GM11168 (cell line): Measurements from ENCODE around the gene PALD1.
"Not testable (repeated sequence)": the region's sequence is repeated elsewhere in the genome, so short reads cannot be mapped to it uniquely, and the experiment has no call there.

Experiments used
- in situ Hi-C: fragments of 300-500 bp; cut with MboI; formaldehyde crosslinking; loops from one replicate; pipeline ENCODE4 v1.12.0; 2022; ENCODE audit warnings: low sequenced_read_pairs; ENCODE audit not compliant: unreplicated experiment

PALD1 gene

DNA sequence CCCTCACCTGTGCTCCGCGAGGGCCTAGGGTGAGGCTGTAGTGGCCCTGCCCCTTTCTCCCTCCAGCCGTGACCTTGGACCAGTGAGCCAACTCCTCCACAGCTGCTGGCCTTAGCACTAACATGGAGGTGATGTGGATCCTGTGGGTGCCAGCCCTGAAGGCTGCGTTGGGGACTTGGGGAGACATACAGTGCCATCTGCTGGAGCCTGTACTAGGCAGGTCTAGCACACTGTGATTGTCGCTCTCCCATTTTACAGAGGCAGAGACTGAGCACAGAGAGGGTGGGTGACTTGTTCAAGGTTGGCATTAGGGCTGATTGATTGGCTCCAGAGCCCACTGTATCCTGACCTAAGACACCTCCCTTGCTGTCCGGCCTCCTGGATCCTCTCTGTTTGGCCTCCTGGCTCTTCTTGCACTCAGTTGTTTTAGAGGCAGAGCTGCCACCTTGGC lies 86.4 kb downstream of the PALD1 start:
- in situ Hi-C loops = no loop called here

DNA sequence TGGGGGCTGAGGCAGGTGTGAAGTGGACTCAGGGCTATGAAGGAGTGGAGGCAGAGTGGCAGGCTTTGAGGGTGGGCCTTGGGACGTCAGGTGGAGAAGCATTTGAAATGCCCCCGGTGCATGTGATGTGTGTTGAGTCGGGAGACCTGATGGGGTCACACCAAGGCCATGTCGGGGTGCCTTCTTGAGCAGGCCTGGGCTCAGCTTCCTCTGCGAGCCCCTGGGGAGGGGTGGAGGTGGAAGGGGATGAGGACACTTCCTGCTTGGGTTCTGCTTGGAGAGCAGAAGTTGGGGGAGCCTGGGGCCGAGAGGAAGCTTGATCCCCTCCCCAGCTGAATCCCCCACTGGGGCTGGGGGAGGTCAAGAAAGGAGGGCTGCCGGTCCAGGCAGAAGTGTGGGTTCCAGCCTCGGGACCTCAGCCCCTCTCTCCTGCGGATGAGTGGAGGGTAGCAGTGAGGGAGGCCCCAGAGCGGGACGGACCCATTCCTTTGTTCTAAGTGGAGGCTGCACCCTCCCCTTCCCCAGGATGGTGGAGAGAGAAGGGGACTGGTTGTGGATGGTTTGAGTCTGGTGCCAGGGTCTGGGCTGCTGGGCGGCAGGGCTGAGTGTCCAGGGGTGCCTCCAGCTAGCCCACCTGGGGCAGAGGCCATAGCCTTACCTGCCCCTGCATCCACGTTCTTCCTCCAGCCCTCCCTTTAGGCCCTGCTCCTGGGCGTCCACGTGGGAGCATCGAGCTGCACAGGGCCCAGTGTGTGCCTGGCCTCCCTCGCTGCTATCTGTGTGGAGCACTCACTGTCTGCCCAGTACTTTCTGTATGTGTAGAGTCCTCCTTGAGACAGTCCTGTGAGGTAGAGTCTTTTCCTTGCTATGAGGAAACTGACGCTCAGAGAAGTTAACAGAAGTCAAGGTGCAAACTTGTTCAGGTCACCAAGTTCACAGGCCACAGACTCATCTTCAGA lies 87.3 kb downstream of the PALD1 start:
- in situ Hi-C loops = no loop called here

DNA sequence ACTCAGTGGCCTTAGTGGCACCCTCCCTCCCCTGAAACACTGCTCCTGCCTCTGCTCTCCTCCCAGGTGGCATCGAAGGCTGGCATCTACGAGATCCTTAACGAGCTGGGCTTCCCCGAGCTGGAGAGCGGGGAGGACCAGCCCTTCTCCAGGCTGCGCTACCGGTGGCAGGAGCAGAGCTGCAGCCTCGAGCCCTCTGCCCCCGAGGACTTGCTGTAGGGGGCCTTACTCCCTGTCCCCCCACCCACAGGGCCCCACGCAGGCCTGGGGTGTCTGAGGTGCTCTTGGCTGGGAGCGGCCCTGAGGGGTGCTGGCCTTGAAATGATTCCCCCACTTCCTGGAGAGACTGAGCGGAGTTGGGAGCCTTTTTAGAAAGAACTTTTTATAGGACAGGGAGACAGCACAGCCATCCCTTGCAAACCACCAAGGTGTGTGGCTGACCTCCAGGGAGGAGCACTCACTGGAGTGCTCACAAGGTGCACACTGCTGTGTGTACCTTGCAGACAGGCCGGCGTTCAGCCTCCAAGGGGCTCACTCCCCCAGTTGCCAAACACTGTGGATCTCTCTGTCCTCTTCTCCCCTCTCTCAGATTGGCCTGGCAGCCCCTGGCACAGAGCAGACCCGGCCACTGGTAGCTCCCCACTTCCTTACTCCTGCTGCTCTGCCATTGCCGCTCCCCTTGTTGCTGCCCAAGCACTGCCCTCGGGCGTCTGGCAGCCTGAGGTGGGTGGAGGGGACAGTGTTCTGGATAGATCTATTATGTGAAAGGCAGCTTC lies 88.1 kb downstream of the PALD1 start:
- in situ Hi-C loops = no loop called here

DNA sequence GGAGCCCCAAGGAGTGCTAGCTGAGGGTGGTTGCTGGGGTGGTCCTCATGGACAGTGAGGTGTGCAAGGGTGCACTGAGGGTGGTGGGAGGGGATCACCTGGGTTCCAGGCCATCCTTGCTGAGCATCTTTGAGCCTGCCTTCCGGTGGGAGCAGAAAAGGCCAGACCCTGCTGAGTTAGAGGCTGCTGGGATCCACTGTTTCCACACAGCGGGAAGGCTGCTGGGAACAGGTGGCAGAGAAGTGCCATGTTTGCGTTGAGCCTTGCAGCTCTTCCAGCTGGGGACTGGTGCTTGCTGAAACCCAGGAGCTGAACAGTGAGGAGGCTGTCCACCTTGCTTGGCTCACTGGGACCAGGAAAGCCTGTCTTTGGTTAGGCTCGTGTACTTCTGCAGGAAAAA lies 89.0 kb downstream of the PALD1 start:
- in situ Hi-C loops = no loop called here

DNA sequence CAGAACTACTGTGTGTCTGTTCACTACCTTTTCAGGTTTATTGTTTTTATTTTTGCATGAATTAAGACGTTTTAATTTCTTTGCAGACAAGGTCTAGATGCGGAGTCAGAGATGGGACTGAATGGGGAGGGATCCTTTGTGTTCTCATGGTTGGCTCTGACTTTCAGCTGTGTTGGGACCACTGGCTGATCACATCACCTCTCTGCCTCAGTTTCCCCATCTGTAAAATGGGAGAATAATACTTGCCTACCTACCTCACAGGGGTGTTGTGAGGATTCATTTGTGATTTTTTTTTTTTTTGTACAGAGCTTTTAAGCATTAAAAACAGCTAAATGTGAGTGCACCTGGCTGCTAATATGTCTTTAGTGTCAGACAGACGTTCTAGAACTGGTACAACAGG lies 89.5 kb downstream of the PALD1 start:
- in situ Hi-C loops = no loop called here

DNA sequence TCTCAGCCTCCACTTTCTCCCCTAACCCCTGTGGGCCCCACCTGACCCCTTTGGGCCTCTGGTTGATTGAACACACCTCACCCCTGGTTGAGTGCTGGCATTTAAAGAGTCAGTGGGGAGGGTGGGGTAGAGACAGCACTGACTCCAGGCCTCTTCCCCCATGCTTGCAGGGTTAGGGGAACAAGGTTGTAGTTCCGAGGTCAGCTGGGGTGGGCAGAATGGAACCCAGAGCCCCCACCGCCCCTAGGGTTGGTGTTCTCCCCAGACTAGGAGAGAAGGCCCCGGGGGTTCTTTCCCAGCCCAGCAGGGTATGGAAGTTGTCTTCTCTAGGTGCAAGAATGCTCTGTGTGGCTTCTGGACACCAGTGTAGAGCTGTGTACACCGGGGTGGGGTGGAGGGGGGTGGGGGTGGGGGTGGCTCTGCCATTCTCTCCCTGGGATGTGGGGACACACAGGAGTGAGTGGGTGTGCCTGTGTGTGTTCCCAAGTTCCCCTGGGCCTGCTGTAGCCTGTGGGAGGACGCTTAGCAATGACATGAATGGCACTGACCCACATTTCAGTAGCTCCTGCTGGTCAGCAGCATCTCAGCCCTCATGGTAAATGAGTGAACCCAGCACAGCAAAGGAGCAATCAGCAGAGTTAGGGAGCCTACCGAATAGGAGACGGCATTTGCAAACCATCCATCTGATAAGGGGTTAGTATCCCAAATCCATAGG lies 90.4 kb downstream of the PALD1 start:
- in situ Hi-C loops = no loop called here

DNA sequence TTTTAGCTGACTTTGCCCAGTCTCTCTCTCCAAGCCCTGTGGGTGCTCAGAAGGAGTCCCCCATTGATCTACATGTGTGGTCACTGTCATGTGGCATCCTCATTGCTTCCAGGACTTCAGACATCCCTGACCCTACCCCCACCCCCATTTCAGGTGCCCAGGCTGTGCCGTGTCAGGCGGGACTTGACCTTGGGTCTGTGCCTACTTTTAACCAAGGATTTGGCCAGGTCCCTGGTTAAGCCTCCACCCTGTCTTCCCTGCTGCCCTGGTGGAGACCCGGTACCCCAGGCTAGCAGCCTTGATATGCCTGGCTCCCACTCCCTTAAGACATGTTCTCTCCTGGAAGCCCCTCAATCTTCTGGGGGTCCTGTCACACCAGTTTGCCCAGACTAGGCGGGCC lies 92.7 kb downstream of the PALD1 start:
- in situ Hi-C loops = no loop called here

DNA sequence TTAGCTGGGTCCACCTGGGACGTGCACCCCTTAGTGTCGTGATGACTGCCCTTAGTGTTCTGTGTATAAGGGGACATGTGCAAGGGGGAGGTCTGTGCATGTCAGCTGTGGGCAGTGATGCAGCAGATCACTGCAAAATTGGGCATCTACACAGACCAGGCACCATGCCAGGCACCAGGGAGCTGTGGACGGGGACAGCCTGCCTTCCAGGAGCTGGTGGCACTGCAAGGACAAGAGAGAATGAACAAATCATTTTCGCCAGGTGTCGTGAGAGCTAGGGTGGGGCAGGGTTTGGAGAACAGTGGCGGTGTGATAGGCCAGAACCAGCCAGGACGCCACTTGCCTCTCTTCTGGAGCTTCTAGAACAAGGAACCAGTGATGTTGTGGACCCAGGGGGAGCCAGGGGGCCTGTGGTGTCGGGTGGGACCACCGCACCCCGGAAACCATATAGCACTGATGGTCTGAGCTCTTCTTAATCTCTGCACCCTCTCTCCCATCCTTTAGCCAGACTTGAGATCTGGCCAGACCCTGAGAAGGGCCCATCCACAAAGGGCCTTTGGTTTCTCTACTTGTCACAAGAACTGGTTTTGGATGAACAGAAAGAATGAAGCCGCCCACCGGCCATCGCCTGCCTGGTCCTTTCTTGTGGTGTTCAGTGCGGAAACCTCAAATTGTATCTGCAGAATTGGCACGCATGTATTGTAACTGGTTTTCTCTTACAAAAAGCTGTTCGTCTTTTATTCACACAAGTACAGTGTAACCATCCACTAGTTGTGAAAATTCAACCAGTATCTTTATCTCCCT lies 93.3 kb downstream of the PALD1 start:
- in situ Hi-C loops = no loop called here

DNA sequence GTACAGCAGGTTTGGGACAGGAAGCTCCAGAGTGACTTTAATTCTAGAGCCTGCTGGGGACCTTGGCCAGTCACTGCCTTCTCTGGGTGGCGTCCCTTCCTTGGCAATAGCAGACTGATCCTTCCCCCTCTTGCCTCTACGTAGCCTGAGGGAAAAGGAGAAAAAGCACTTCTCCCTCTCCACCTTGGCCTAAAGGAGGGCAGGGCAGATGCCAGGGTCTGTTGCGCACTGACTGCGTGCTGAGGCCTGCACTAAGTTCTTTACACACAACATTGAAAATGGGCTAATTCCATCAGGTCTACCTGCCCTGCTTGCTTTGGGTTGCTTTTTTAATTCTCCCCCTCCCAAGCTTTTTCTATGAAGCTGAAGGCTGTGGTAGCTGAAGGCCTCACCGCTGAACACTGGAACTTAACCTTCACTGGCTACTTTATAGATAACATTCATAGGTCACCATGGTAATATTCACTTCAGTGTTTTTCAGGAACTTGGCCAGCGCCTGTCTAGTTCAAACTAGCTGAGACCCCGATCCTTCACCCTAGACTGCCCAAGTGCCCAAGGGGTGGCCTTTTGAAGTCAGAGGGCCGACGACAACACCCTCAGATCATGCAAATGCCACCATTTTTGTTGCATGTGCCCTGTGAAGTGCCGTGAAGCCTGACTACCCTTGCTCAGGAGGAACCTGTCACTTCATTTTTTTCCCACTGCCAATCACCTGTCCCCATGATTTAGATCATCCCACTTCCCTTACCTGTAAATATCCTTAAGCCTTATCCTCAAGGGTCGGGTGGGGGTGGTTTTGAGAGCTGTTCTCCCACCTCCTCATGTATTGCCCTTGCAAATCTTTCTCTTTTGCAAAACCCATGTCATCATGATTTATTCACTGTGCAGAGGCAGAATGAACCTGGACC lies 95.3 kb downstream of the PALD1 start:
- in situ Hi-C loops = no loop called here

DNA sequence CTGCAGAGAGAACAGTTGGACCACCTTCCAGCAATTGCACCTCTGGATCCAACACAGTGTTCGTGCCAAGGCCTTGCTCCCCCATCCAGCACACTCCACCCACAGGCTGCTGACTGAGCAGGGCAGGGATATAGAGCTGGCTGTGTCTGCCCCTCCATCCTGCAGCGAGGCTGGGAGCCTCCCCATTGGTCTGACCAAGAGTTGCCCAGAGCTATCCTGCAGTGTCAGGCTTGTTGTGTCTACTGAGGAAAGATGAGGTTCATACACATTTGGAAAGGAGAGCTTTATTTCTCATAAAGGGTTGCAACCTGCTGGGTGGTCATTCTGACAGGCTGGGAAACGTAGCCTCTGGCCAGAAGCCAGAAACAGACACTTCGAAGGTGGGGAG lies 96.9 kb downstream of the PALD1 start:
- in situ Hi-C loops = no loop called here

DNA sequence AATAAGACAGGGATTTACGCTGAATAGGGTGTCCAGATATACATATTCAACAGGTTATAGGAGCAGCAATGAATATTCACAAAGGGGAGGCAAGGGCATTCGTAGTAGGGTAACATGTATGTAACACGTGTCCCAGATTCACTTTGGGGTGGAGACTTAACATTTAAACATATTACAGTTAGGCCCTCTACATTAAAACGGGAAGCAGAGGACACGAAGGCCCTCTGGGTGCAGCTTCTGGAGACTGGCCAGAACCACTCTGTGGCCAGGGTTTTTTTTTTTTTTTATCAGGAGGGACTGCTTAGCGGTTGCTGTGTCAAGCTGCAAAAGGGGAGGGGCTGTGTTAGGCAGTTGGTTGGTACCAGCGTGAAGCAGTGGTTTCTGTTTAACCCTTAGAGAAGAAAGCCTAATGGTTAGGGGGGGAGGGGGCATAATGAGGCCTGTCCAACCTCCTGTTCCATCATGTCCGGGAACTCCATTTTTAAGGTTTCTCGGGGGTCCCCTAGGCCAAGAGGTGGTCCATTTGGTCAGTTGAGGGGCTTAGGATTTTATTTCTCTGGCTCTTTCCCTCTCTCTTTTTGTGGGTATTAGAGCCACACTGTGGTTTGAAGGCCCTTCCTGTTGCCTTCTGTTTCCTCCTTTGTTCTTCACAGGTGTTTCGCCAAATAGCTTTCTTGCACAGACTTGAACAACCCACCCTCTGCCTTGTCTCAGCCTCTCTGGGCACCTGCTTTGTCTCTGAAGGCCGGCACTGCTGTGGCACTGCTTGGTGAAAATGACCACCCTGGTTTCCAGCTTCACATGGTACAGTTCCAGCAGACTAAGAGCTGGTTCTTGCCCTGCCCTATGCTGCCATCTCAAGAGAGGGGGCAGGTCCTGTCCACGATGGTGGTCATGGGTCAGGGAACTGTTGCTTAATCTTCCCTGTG lies 97.6 kb downstream of the PALD1 start:
- in situ Hi-C loops = no loop called here

DNA sequence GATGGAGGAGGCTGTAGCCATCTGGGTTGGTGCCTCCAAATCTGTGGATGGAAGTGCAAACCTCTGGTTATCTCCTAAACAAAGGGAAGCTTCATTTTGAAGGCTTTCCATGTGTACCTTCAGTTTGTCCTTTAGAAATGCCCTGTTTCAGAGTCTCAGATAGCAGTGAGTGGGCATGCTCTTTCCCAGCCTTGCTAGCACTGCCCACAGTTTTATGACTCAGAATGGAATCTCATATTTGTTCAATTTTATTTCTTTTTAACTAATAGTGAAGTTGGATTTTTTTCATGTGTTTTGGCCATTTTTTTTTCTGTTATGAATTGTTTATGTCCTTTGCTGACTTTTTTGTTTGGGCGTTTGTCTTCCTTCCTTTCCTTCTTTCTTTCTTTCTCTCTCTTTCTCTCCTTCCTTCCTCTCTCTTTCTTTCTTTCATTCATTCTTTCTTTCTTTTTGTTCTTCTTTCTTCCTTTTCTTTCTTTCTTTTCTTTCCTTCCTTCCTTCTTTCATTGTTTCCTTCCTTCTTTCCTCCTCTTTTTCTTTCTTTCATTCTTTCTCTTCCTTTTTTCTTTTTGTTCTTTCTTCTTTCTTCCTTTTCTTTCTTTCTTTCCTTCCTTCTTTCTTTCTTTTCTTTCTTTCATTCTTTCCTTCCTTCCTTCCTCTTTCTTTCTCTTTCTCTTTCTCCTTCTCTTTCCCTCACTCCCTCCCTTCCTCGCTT lies 98.4 kb downstream of the PALD1 start:
- in situ Hi-C loops = no loop called here

DNA sequence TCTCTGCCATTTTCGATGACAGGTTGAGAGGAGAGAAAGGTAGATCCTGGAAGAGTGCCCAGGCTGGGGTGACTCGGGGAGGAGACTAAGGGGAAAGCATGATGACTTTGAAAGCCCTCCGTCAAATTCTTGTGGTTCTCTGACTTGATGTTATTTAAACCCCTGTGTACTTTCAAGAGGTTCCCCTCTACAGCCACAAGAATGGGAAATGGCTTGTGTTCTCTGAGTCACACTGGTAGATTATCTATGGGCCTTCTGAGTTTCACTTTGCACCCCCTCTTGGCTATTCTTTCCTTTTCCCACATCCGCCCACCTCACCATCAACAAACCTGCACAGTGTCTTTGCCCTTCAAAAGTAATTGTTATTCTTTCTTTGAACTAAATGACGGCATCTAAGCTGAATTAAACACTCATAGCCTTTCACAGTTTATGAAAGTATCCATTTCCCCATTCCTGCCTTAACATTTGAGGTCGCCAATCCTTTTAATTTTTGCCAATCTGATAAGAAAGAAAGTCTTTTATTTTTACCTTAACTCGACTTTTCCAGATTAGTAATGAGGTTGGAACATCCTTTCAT lies 99.9 kb downstream of the PALD1 start:
- in situ Hi-C loops = no loop called here

DNA sequence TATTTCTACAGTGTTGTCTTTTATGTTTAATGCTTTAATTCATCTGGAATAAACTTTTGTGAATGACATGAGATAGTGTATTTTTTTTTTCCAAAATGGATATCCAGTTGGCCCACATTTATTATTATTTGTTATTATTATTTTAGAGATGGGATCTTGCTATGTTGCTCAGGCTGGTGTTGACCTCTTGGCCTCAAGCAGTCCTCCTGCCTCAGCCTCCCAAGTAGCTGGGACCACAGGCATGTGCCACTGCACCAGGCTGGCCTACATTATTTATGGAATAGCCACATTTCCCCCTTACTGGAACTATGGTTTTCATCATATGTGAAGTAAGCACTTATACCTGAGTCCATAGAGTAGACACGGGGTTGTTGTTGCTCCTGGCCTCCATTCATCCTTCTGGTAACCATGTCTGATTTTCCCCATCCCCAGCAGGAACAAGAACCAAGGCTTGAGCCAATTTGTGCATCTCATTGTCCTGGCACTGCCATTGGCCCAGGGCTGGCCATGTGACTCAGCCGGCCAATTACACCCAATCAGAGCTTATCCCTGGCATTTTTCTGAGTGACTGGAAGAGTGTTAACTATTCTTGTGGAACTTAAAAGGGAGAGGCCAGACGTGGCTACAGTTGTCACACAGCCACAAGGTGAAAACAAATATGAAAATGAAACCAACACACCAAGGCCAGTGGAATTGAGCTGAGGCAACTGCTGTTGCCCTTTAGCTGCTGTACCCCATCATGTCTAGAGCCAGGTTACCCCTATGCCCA lies 100.9 kb downstream of the PALD1 start:
- in situ Hi-C loops = no loop called here

DNA sequence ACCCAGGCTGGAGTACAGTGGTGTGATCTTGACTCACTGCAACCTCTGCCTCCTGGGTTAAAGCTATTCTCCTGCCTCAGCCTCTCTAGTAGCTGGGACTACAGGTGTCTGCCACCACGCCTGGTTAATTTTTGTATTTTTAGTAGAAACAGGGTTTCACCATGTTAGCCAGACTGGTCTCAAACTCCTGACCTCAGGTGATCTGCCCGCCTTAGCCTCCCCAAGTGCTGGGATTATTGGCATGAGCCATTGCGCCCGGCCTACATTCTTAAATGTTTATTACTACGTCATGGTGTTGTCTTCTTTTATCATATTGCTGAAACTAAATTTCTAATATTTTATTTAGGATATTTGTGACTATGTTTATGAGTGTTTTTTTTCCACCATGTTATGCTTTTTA lies 102.6 kb downstream of the PALD1 start:
- in situ Hi-C loops = not testable (repeated sequence)
